A673 (cell line): ENCODE results near the gene KIR3DL1.

Source experiments
- EZH2 ChIP-seq: fragments of 200-600 bp; sonication (generic); IDR thresholded peaks from 2 replicates; pipeline ENCODE4 v1.6.1; 2017; ENCODE audit warnings: borderline replicate concordance, low read depth, mild to moderate bottlenecking, mixed read lengths, antibody characterized with exemption, low read length; ENCODE audit not compliant: poor library complexity, severe bottlenecking
- TF ChIP-seq, protein P1 (sequence below): fragments of 300-800, 200-600 bp; sonication (generic); conservative IDR thresholded peaks from 2 replicates; pipeline ENCODE4 v1.5.1; 2017; ENCODE audit warnings: low read depth, mild to moderate bottlenecking, antibody characterized with exemption, low read length, moderate library complexity, mixed read lengths

DNA sequence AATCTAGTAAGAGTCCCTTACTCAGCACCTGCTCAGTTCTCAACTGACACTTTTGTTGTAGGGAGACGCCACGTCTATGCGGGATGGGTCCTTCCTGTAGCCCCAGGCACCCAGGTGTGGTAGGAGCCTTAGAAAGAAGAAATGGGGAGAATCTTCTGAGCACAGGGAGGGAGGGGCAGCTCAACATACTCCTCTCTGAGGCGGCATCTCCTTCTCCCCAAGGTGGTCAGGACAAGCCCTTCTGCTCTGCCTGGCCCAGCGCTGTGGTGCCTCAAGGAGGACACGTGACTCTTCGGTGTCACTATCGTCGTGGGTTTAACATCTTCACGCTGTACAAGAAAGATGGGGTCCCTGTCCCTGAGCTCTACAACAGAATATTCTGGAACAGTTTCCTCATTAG lies 11.7 kb upstream of the KIR3DL1 start:
- TF ChIP-seq, protein P1, sequence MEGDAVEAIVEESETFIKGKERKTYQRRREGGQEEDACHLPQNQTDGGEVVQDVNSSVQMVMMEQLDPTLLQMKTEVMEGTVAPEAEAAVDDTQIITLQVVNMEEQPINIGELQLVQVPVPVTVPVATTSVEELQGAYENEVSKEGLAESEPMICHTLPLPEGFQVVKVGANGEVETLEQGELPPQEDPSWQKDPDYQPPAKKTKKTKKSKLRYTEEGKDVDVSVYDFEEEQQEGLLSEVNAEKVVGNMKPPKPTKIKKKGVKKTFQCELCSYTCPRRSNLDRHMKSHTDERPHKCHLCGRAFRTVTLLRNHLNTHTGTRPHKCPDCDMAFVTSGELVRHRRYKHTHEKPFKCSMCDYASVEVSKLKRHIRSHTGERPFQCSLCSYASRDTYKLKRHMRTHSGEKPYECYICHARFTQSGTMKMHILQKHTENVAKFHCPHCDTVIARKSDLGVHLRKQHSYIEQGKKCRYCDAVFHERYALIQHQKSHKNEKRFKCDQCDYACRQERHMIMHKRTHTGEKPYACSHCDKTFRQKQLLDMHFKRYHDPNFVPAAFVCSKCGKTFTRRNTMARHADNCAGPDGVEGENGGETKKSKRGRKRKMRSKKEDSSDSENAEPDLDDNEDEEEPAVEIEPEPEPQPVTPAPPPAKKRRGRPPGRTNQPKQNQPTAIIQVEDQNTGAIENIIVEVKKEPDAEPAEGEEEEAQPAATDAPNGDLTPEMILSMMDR = no peak
- no peak for TF ChIP-seq EZH2
